K562 (cell line): ENCODE results near the gene NAA50. TPM values are rescaled to one million over a fixed set of nuclear protein-coding genes. Genes with fewer than 3 reads are reported as not detected.

Experiments used
- CTCFL ChIP-seq: IDR thresholded peaks from 2 replicates; pipeline ENCODE4 v1.6.1; 2011; ENCODE audit warnings: borderline replicate concordance, low read depth, mild to moderate bottlenecking, moderate library complexity, low read length; ENCODE audit not compliant: insufficient read depth, poor library complexity, severe bottlenecking
- DPF2 ChIP-seq: fragments of 450-650 bp; IDR thresholded peaks from 2 replicates; pipeline ENCODE4 v1.6.1; 2016
- FOXA1 ChIP-seq: fragments of 450-650 bp; IDR thresholded peaks from 2 replicates; pipeline ENCODE4 v1.6.1; 2016; ENCODE audit warnings: mild to moderate bottlenecking, borderline replicate concordance
- FOXK1 ChIP-seq: sonication (generic); formaldehyde crosslinking; IDR thresholded peaks from 2 replicates; pipeline ENCODE4 v1.8.0; 2022; ENCODE audit warnings: missing genetic modification reagents, mild to moderate bottlenecking, borderline replicate concordance
- FOXM1 ChIP-seq, 2 experiments: fragments of 450-650 bp in 1 of 2; sonication (generic) in 1 of 2; formaldehyde crosslinking in 1 of 2; IDR thresholded peaks; 2 replicates each; pipeline versions ENCODE4 v1.6.1 to v1.9.0; 2017 to 2022; ENCODE audit warnings: low read depth in 2 of 2, mild to moderate bottlenecking in 2 of 2, missing genetic modification reagents in 1 of 2, moderate library complexity in 1 of 2
- HBP1 ChIP-seq: fragments of 450-650 bp; formaldehyde crosslinking; IDR thresholded peaks from 2 replicates; pipeline ENCODE4 v1.4.0; 2022; ENCODE audit warnings: missing genetic modification characterization
- HCFC1 ChIP-seq: IDR thresholded peaks from 2 replicates; pipeline ENCODE4 v1.6.1; 2012; ENCODE audit warnings: low read depth, low read length, improper control_type of control experiment
- KAT8 ChIP-seq: fragments of 450-650 bp; IDR thresholded peaks from 2 replicates; pipeline ENCODE4 v1.6.1; 2016; ENCODE audit warnings: low read depth, mild to moderate bottlenecking
- MAFK ChIP-seq: IDR thresholded peaks from 2 replicates; pipeline ENCODE4 v1.6.1; 2011; ENCODE audit warnings: low read length, improper control_type of control experiment
- NKRF ChIP-seq: fragments of 450-650 bp; IDR thresholded peaks from 2 replicates; pipeline ENCODE4 v1.6.1; 2016; ENCODE audit warnings: borderline replicate concordance
- POLR2G ChIP-seq: fragments of 200-400 bp; formaldehyde crosslinking; IDR thresholded peaks from 2 replicates; pipeline ENCODE4 v1.6.1; 2017; ENCODE audit warnings: low read depth, mild to moderate bottlenecking, antibody characterized with exemption, low read length, moderate library complexity
- SRSF3 ChIP-seq: fragments of 200-400 bp; formaldehyde crosslinking; IDR thresholded peaks from 2 replicates; pipeline ENCODE4 v1.6.1; 2016; ENCODE audit warnings: mild to moderate bottlenecking, low read length, moderate library complexity; ENCODE audit not compliant: insufficient read depth
- TAF1 ChIP-seq: IDR thresholded peaks from 2 replicates; pipeline ENCODE4 v1.6.1; 2011; ENCODE audit warnings: mild to moderate bottlenecking, low read length, moderate library complexity; ENCODE audit not compliant: insufficient read depth, control insufficient read depth, severe bottlenecking; ENCODE audit errors: extremely low read depth
- TEAD4 ChIP-seq, 2 experiments: sonication (generic) in 1 of 2; formaldehyde crosslinking in 1 of 2; IDR thresholded peaks; 2 replicates each; pipeline versions ENCODE4 v1.6.1 to v1.8.0; 2012 to 2022; ENCODE audit warnings: borderline replicate concordance in 1 of 2, inconsistent platforms in 1 of 2, low read length in 1 of 2, mild to moderate bottlenecking in 1 of 2, missing genetic modification reagents in 1 of 2
- TRIM28 ChIP-seq: fragments of 450-650 bp; IDR thresholded peaks from 2 replicates; pipeline ENCODE4 v1.6.1; 2017
- ZNF395 ChIP-seq: fragments of 200-800 bp; sonication (Bioruptor generic); IDR thresholded peaks from 2 replicates; pipeline ENCODE4 v1.6.1; 2017; ENCODE audit warnings: missing genetic modification characterization, missing compliant biosample characterization
- ZNF408 ChIP-seq: fragments of 250-450 bp; sonication (Bioruptor Pico); IDR thresholded peaks from 2 replicates; pipeline ENCODE4 v1.4.0; 2020; ENCODE audit warnings: low read depth, mild to moderate bottlenecking, moderate library complexity
- polyA plus RNA-seq, 8 experiments: library from polyadenylated mRNA; depleted of rRNA in 4 of 8; stranded (reverse) in 5 of 8; unstranded in 3 of 8; fragments of >200 nt; fragmentation: Nextera tagmentation in 2 of 8; fragmentation: Illumina TruSeq in 1 of 8; extraction: Ambion mirVana in 2 of 8; extraction: Trizol in 1 of 8; gene quantifications; 2 replicates each; pipeline versions ENCODE4 v1.2.1 to v1.2.3, GENCODE V29; 2011 to 2014; ENCODE audit warnings: inconsistent platforms in 1 of 8, missing spikeins in 1 of 8
- total RNA-seq, 7 experiments: library from RNA; depleted of rRNA in 6 of 7; stranded (reverse); fragments of >200 nt in 6 of 7; fragmentation: Illumina TruSeq in 2 of 7; extraction: Trizol in 2 of 7; gene quantifications; 2 replicates each; pipeline versions ENCODE4 v1.2.1 to v1.2.3, GENCODE V29; 2011 to 2021; ENCODE audit warnings: low replicate concordance in 1 of 7
- TF ChIP-seq, protein P1 (sequence below): sonication (generic); formaldehyde crosslinking; IDR thresholded peaks from 2 replicates; pipeline ENCODE4 v1.8.0; 2022; ENCODE audit warnings: missing genetic modification reagents, mild to moderate bottlenecking, moderate library complexity, borderline replicate concordance

Gene NAA50
- total and polyA plus RNA-seq, 9 of the 15 experiments (the other 6 are each of a cell fraction or from before 2014, with no cell fraction given) = 40.0 to 301 (median 112) TPM

DNA sequence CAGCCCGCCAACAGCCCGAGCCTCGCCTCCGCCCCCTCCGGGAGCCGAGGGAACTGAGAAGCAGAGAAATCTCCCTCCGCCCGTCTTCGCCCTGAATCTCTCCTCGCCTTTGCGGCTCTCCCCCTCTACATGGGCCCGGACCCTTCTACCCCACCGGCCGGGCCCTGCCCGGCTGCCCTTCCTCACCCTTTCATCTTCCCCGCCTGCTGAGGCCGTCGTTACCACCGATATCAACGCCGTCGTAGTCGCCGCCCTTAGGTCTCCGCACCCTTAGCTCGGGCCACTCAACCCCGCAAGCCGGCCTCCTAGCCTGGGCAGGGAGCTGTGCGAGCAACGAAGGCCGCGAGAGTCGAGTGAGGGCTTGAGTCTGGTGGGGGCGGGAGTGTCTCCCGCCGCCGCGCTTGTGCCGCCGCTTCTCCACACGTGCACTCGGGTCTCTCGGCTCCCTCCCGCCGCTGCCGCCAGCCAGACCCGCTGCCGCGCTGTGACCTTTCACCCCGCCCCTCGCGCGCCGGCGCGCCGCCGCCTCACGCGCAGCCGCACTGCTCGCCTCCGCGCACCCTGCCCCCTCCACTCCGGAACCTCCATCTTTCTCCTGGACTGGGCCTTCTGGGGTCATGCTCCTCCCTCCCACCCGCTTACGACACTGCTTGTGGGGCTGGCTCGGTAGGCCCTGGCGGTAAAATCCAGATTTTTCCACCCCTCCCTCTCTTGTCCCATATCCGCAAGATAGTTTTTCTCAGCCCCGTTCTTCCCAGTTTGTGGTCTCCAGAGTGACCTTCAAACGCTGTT is at the start of gene NAA50 (continued):
- TF ChIP-seq FOXA1 (no peak), KAT8 (no peak), POLR2G (peak; percentile 89), NKRF (peak; percentile 39), SRSF3 (no peak), ZNF395 (peak; percentile 90), HBP1 (0 out of 2 replicates have a peak, but pooled peaks have one; percentile 35), FOXM1 (IDR thresholded peaks at IDR 0.05; ENCODE audit: low read depth) (no peak), FOXM1 (CRISPR knock-in tag; IDR thresholded peaks at IDR 0.05; ENCODE audit: low read depth) (0 out of 2 replicates have a peak, but pooled peaks have one; percentile 63), TRIM28 (no peak), ZNF408 (CRISPR knock-in tag) (no peak), DPF2 (peak; percentile 39; the same call in 1 of the 2 replicates), TEAD4 (IDR thresholded peaks at IDR 0.05; ENCODE audit: low read length) (no peak), TEAD4 (CRISPR knock-in tag; IDR thresholded peaks at IDR 0.05; ENCODE audit: borderline replicate concordance) (no peak), FOXK1 (no peak), TAF1 (peak; percentile 59), MAFK (no peak), HCFC1 (peak; percentile 19; the same call in 1 of the 2 replicates), CTCFL (no peak)
- TF ChIP-seq, protein P1, sequence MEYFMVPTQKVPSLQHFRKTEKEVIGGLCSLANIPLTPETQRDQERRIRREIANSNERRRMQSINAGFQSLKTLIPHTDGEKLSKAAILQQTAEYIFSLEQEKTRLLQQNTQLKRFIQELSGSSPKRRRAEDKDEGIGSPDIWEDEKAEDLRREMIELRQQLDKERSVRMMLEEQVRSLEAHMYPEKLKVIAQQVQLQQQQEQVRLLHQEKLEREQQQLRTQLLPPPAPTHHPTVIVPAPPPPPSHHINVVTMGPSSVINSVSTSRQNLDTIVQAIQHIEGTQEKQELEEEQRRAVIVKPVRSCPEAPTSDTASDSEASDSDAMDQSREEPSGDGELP = no peak; the same call in 1 of the 2 replicates
